GM12873 (cell line): Measurements from ENCODE around the gene RARA.

Experiments used
- TF ChIP-seq, protein P1 (sequence below): IDR thresholded peaks from 2 replicates; pipeline ENCODE4 v1.5.1; 2012; ENCODE audit warnings: low read depth, mild to moderate bottlenecking, moderate library complexity, low read length, control low read depth; ENCODE audit not compliant: insufficient read depth; ENCODE audit errors: missing control alignments

RARA gene

GRCh38 chr17:40364121-40364861 is 55.3 kb downstream of the RARA start, which contains the start of gene GJD3:
TSS of gene GJD3 (minus strand) at chr17:40364737. CDS start at chr17:40363815, 922 bp downstream.
- TF ChIP-seq, protein P1, sequence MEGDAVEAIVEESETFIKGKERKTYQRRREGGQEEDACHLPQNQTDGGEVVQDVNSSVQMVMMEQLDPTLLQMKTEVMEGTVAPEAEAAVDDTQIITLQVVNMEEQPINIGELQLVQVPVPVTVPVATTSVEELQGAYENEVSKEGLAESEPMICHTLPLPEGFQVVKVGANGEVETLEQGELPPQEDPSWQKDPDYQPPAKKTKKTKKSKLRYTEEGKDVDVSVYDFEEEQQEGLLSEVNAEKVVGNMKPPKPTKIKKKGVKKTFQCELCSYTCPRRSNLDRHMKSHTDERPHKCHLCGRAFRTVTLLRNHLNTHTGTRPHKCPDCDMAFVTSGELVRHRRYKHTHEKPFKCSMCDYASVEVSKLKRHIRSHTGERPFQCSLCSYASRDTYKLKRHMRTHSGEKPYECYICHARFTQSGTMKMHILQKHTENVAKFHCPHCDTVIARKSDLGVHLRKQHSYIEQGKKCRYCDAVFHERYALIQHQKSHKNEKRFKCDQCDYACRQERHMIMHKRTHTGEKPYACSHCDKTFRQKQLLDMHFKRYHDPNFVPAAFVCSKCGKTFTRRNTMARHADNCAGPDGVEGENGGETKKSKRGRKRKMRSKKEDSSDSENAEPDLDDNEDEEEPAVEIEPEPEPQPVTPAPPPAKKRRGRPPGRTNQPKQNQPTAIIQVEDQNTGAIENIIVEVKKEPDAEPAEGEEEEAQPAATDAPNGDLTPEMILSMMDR, result no peak

DNA sequence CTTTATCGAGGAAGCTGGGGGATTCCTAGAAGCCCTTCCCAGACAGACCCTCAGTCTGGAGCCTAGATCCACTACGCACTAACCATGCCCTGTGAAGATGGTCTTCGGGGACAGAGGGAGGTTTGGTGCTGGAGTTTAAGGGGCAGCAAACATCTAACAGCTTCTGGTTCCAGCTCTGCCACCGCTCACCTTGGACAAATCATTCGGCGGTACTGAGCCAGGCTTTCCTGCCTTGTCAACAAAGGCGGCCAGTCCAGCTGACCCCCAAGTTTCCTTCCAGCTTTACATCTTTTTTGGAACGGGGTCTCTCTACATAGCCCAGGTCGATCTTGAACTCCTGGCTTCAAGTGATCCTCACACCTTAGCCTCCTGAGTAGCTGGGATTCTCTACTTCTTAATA is 55.9 kb downstream of the RARA start:
- TF ChIP-seq, protein P1, result no peak

- TF ChIP-seq, protein P1, result no peak
These were observed 57.3 kb downstream of the RARA start for GRCh38 chr17:40366076-40366860.

DNA sequence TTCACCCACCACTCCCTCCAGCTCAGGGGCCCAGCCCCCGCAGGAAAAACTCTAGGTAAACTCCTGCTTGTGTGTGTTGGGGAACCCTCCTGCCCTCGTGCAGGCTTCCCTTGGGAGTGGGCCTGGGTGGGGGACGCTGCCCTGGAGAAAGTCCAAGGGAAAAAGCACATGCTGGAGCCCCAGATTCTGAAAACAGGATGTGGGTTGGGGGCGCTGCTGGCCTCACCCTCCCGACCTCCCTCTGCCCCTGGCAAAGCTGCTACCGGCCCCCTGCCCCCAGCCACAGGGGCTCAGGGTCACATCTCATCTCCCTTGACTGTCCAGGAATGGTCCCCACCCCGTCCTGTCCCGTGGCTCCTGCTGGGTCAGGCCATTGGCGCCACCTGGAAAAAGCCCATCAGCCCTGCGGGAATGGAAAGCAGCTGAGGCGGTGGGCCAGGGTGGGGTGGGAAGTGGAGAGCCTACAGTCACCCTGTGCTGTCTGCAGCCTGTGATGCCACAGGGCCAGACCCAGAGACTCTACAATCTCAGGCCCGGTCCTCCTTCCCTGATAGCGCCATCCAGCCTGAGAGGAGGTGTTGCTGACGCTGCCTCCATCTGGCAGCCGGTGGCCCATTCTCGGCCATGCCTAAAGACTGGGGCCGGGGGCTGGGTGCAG is 58.0 kb downstream of the RARA start:
- TF ChIP-seq, protein P1, result no peak

DNA sequence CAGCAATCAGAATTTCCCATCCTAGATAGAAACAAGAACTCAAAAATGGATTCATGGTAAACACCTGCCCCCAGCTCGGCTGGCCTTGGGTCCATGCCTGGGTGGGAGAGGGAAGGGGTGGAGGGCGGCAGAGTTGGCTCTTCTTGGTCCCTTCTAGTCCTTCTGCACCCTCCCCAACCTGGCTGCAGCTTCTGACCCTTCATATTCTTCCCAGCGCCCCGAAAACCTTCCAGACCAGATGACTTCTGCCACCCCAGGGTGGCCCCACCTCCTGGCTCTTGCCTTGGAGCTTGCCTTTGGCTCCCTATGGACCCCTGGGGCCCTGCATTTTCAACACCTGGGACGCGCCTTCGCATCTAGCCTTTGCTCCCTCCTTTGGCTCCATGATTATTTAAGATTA is 60.9 kb downstream of the RARA start:
- TF ChIP-seq, protein P1, result no peak

DNA sequence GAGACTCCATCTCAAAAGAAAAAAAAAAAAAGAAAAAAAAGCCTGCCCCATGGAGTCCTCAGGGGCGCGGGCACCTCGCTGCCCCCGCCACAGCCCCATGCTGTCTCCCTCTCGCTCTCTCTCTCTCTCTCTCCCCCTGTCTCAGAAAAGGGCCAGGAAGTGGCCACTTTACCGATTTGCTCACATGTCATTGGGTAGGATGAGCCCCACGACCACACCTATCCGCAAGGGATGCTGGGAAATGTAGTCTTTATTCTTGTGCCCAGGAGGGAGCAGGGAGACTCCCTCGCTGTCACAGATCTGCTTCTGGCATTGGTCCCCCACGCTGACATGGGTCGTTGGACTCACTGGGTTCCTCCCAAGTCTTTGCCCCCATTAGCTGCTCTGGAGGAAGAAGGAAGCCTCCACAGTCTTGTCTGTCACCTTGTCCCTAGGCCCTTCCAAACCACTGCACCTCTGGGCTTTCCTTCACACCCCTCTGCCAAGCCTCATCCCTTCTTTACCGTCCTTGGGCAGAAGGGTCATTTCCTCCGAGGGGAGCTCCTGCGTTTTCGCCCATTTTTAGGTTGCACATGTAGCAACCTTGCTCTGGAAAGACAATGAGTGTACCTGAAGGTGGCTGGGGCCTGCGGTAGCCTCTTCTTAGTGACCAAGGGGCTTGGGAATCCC is 62.4 kb downstream of the RARA start:
- TF ChIP-seq, protein P1, result no peak
